ENCODE results near the gene TEX52. TPM values are rescaled to one million over a fixed set of nuclear protein-coding genes. Genes with fewer than 3 reads are reported as not detected.
A peak's percentile ranks its signal among the peaks of the same experiment; 100 is the strongest.

Gene TEX52
- total RNA-seq, 1 experiment from 2014 or later: not detected

GRCh38 chr12:2825132-2825531, 31.7 kb downstream of the TEX52 start:
- TF ChIP-seq EZH2 (IDR thresholded peaks at IDR 0.05; ENCODE audit: borderline replicate concordance, low read depth, low read length, poor library complexity, severe bottlenecking): no peak
- no peak for TF ChIP-seq CTCF (conservative IDR thresholded peaks at IDR 0.05; ENCODE audit: low read depth, low read length)
- Histone ChIP-seq H3K4me3 (ENCODE audit: low read depth, low read length, poor library complexity, severe bottlenecking) (no peak overlapping the region), H3K9me3 (ENCODE audit: low read depth, low read length, poor library complexity, severe bottlenecking) (no peaks in the 10 kb centered on the region), H3K4me1 (ENCODE audit: insufficient read depth, low read length, poor library complexity, severe bottlenecking) (no peaks in the 10 kb centered on the region), H3K36me3 (ENCODE audit: insufficient read depth, low read length, poor library complexity, severe bottlenecking) (peaks cover 25% of the 10 kb centered on the region), H3K27ac (ENCODE audit: low read depth, low read length, poor library complexity, severe bottlenecking) (no peak overlapping the region), H3K27me3 (replicated peaks; ENCODE audit: insufficient read depth, low read depth, low read length, poor library complexity) (no peaks in the 10 kb centered on the region)
- CTCF ChIA-PET: interaction anchor here (0.5 kb wide), 1 partner anchor 60 kb away, joined by 9 read pairs; no protein-coding TSS in a partner anchor
- intact Hi-C loops (cut with micrococcal nuclease; ENCODE audit: unreplicated experiment): no loop called here
- POLR2A ChIA-PET (ENCODE audit: low non-redundant PET): no interaction called here
- TSS peak; percentile 14 for BruUV-seq (replicated peaks)
- DNase-seq (ENCODE audit: low spot score): no peak

DNA sequence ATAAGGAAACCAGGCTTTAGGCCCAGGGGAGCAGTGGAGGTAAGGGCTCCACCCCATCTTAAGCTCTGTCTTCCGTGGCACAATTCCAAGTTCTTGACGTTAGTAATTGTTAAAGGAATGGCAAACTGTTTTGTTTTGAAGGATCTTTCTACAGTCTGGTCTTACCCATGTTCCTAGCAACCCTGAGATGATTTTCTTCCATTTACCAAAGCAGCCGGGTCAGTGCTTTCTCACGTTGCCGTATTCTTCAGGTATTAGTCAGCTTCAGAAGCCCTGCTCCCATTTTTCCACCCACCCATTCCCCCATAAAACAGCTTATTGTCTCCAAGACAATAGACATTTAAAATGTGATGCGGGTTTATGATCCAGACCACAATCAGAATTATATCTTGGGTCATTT, 32.3 kb downstream of the TEX52 start:
- Histone ChIP-seq H3K9me3 (ENCODE audit: low read depth, low read length, poor library complexity, severe bottlenecking) (no peaks in the 10 kb centered on the region), H3K36me3 (ENCODE audit: insufficient read depth, low read length, poor library complexity, severe bottlenecking) (peaks cover 25% of the 10 kb centered on the region), H3K4me3 (ENCODE audit: low read depth, low read length, poor library complexity, severe bottlenecking) (no peak overlapping the region), H3K27ac (ENCODE audit: low read depth, low read length, poor library complexity, severe bottlenecking) (no peak overlapping the region), H3K27me3 (replicated peaks; ENCODE audit: insufficient read depth, low read depth, low read length, poor library complexity) (no peaks in the 10 kb centered on the region), H3K4me1 (ENCODE audit: insufficient read depth, low read length, poor library complexity, severe bottlenecking) (no peaks in the 10 kb centered on the region)
- no TSS peak for BruUV-seq (replicated peaks)
- ChIA-PET POLR2A (ENCODE audit: low non-redundant PET) (interaction anchor here (0.6 kb wide), 1 partner anchor 1188 kb away, joined by 3 read pairs; no protein-coding TSS in a partner anchor), CTCF (interaction anchor here (0.5 kb wide), 1 partner anchor 61 kb away, joined by 9 read pairs; no protein-coding TSS in a partner anchor)
- no peak for DNase-seq (ENCODE audit: low spot score)
- intact Hi-C loops (cut with micrococcal nuclease; ENCODE audit: unreplicated experiment): no loop called here
- no peak for TF ChIP-seq CTCF (conservative IDR thresholded peaks at IDR 0.05; ENCODE audit: low read depth, low read length)
- TF ChIP-seq EZH2 (IDR thresholded peaks at IDR 0.05; ENCODE audit: borderline replicate concordance, low read depth, low read length, poor library complexity, severe bottlenecking): no peak

DNA sequence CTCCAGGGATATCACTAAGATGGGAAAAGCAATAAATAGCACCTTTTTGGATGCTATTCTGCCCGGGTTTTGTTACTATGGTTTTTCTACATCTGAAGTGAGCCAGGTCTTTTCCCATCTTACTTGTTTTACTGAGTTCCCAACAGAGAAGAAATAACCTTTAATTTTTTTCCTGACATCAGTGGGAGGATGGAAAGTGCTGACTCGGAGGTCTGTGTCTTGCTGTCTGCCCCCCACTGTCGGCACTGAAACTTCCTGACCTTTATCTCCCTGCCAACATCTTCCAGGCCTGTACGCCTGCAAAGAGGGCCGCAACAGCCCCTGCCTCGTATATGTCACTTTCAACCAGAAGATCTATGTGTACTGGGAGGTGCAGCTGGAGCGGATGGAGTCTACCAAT, 33.4 kb downstream of the TEX52 start:
- Histone ChIP-seq H3K36me3 (ENCODE audit: insufficient read depth, low read length, poor library complexity, severe bottlenecking) (peaks cover 25% of the 10 kb centered on the region), H3K9me3 (ENCODE audit: low read depth, low read length, poor library complexity, severe bottlenecking) (no peaks in the 10 kb centered on the region), H3K27me3 (replicated peaks; ENCODE audit: insufficient read depth, low read depth, low read length, poor library complexity) (no peaks in the 10 kb centered on the region), H3K4me1 (ENCODE audit: insufficient read depth, low read length, poor library complexity, severe bottlenecking) (no peaks in the 10 kb centered on the region), H3K27ac (ENCODE audit: low read depth, low read length, poor library complexity, severe bottlenecking) (no peak overlapping the region), H3K4me3 (ENCODE audit: low read depth, low read length, poor library complexity, severe bottlenecking) (no peak overlapping the region)
- no peak for TF ChIP-seq CTCF (conservative IDR thresholded peaks at IDR 0.05; ENCODE audit: low read depth, low read length)
- no peak for TF ChIP-seq EZH2 (IDR thresholded peaks at IDR 0.05; ENCODE audit: borderline replicate concordance, low read depth, low read length, poor library complexity, severe bottlenecking)
- CTCF ChIA-PET: no interaction called here
- BruUV-seq (replicated peaks): no TSS peak
- no peak for DNase-seq (ENCODE audit: low spot score)
- POLR2A ChIA-PET (ENCODE audit: low non-redundant PET): no interaction called here
- intact Hi-C loops (cut with micrococcal nuclease; ENCODE audit: unreplicated experiment): no loop called here
